Karpas-422 (cell line): ENCODE data around the gene NDUFA11. TPM values are rescaled to one million over a fixed set of nuclear protein-coding genes. Genes with fewer than 3 reads are reported as not detected.

ENCODE experiments used
- DNase-seq: peaks from one replicate; pipeline ENCODE4 v3.0.0-alpha.2; 2015
- H2AFZ ChIP-seq: fragments of 200-600 bp; sonication (generic); 2 replicates; pipeline ENCODE4 v1.6.1; 2014; ENCODE audit warnings: antibody characterized with exemption, low read length, mixed read lengths
- H3K27ac ChIP-seq: fragments of 200-600 bp; sonication (generic); 2 replicates; pipeline ENCODE4 v1.5.1; 2014; ENCODE audit warnings: mild to moderate bottlenecking, low read length, moderate library complexity
- H3K27me3 ChIP-seq: fragments of 200-600 bp; sonication (generic); 2 replicates; pipeline ENCODE4 v1.6.1; 2014; ENCODE audit warnings: low read length, mixed read lengths
- H3K36me3 ChIP-seq: fragments of 200-600 bp; sonication (generic); 2 replicates; pipeline ENCODE4 v1.6.1; 2014; ENCODE audit warnings: low read length, mixed read lengths; ENCODE audit not compliant: insufficient read depth
- H3K4me1 ChIP-seq: fragments of 200-600 bp; sonication (generic); 2 replicates; pipeline ENCODE4 v1.6.1; 2014; ENCODE audit warnings: mild to moderate bottlenecking, low read length, mixed read lengths
- H3K4me2 ChIP-seq: fragments of 200-600 bp; sonication (generic); 2 replicates; pipeline ENCODE4 v1.6.1; 2014; ENCODE audit warnings: low read length, low read depth, mild to moderate bottlenecking; ENCODE audit not compliant: poor library complexity, severe bottlenecking
- H3K4me3 ChIP-seq: fragments of 200-600 bp; sonication (generic); 2 replicates; pipeline ENCODE4 v1.5.1; 2014; ENCODE audit warnings: mild to moderate bottlenecking, antibody characterized with exemption, low read length, mixed read lengths
- H3K79me2 ChIP-seq: fragments of 200-600 bp; sonication (generic); 2 replicates; pipeline ENCODE4 v1.6.1; 2014; ENCODE audit warnings: mild to moderate bottlenecking, low read length, mixed read lengths
- H3K9ac ChIP-seq: fragments of 200-600 bp; sonication (generic); 2 replicates; pipeline ENCODE4 v1.6.0; 2014; ENCODE audit warnings: low read length
- H3K9me2 ChIP-seq: fragments of 200-600 bp; sonication (generic), shearing (Covaris generic); replicated peaks from 2 replicates; pipeline ENCODE4 v1.6.0; 2014; ENCODE audit warnings: mild to moderate bottlenecking, low read length, moderate library complexity; ENCODE audit not compliant: insufficient read depth
- H3K9me3 ChIP-seq: fragments of 300-700, 200-600 bp; sonication (generic); 2 replicates; pipeline ENCODE4 v1.6.1; 2014; ENCODE audit warnings: low read length, mixed read lengths
- H4K20me1 ChIP-seq: fragments of 200-600 bp; sonication (generic); 2 replicates; pipeline ENCODE4 v1.6.1; 2014; ENCODE audit warnings: mild to moderate bottlenecking, antibody characterized with exemption, low read length, low read depth; ENCODE audit not compliant: insufficient read depth
- total RNA-seq: library from RNA; depleted of rRNA; stranded (reverse); fragments of >200 nt; shearing (Covaris generic); gene quantifications from 2 replicates; pipeline ENCODE4 v1.2.3, GENCODE V29; 2014; ENCODE audit warnings: low replicate concordance

NDUFA11 gene
- total RNA-seq, 1 experiment from 2014 or later: 217 TPM

GRCh38 chr19:5947435-5947834 lies 43.8 kb upstream of the NDUFA11 start:
- H3K9me3 ChIP-seq: no peaks in the 10 kb centered on the region
- peaks cover 12% of the 10 kb centered on the region for H3K36me3 ChIP-seq
- H4K20me1 ChIP-seq: peaks cover 58% of the 10 kb centered on the region
- H3K4me3 ChIP-seq: no peak overlapping the region
- H3K27ac ChIP-seq: no peak overlapping the region
- H3K9me2 ChIP-seq: no peaks in the 10 kb centered on the region
- H3K4me2 ChIP-seq: no peak overlapping the region
- H3K27me3 ChIP-seq: no peaks in the 10 kb centered on the region
- H3K9ac ChIP-seq: no peak overlapping the region
- no peak overlapping the region for H2AFZ ChIP-seq
- DNase-seq: no peak
- peaks cover 98% of the 10 kb centered on the region for H3K79me2 ChIP-seq
- H3K4me1 ChIP-seq: peaks cover 36% of the 10 kb centered on the region

GRCh38 chr19:5943623-5944022 lies 40.0 kb upstream of the NDUFA11 start:
- Histone ChIP-seq H2AFZ (no peak overlapping the region), H3K9ac (no peak overlapping the region), H3K9me3 (no peaks in the 10 kb centered on the region), H3K36me3 (no peaks in the 10 kb centered on the region), H3K4me3 (no peak overlapping the region), H3K27ac (no peak overlapping the region), H3K4me1 (no peaks in the 10 kb centered on the region), H3K79me2 (peaks cover 88% of the 10 kb centered on the region), H3K4me2 (no peak overlapping the region), H4K20me1 (peaks cover 56% of the 10 kb centered on the region), H3K27me3 (no peaks in the 10 kb centered on the region), H3K9me2 (no peaks in the 10 kb centered on the region)
- DNase-seq: no peak

- Histone ChIP-seq H3K4me1 (no peaks in the 10 kb centered on the region), H3K9ac (no peak overlapping the region), H3K27ac (no peak overlapping the region), H3K9me3 (no peaks in the 10 kb centered on the region), H4K20me1 (peaks cover 56% of the 10 kb centered on the region), H3K4me2 (no peak overlapping the region), H3K79me2 (peaks cover 82% of the 10 kb centered on the region), H2AFZ (no peak overlapping the region), H3K36me3 (no peaks in the 10 kb centered on the region), H3K27me3 (no peaks in the 10 kb centered on the region), H3K4me3 (no peak overlapping the region), H3K9me2 (no peaks in the 10 kb centered on the region)
- DNase-seq: no peak
Measured at GRCh38 chr19:5943045-5943444, 39.5 kb upstream of the NDUFA11 start.

GRCh38 chr19:5941673-5942072 lies 38.1 kb upstream of the NDUFA11 start:
- H3K9ac ChIP-seq: no peak overlapping the region
- DNase-seq: no peak
- H3K27me3 ChIP-seq: no peaks in the 10 kb centered on the region
- peaks cover 48% of the 10 kb centered on the region for H4K20me1 ChIP-seq
- H3K9me3 ChIP-seq: no peaks in the 10 kb centered on the region
- H3K4me2 ChIP-seq: no peak overlapping the region
- H3K36me3 ChIP-seq: no peaks in the 10 kb centered on the region
- no peaks in the 10 kb centered on the region for H3K4me1 ChIP-seq
- no peak overlapping the region for H3K27ac ChIP-seq
- peaks cover 74% of the 10 kb centered on the region for H3K79me2 ChIP-seq
- H3K9me2 ChIP-seq: no peaks in the 10 kb centered on the region
- H2AFZ ChIP-seq: no peak overlapping the region
- no peak overlapping the region for H3K4me3 ChIP-seq

GRCh38 chr19:5940260-5941208 lies 36.9 kb upstream of the NDUFA11 start:
- Histone ChIP-seq H3K27ac (no peak overlapping the region), H3K9me2 (no peaks in the 10 kb centered on the region), H3K79me2 (peaks cover 74% of the 10 kb centered on the region), H3K4me3 (no peak overlapping the region), H2AFZ (no peak overlapping the region), H3K4me2 (no peak overlapping the region), H3K36me3 (no peaks in the 10 kb centered on the region), H3K9me3 (no peaks in the 10 kb centered on the region), H3K9ac (no peak overlapping the region), H3K4me1 (no peaks in the 10 kb centered on the region), H3K27me3 (no peaks in the 10 kb centered on the region), H4K20me1 (peaks cover 43% of the 10 kb centered on the region)
- no peak for DNase-seq

- no peaks in the 10 kb centered on the region for H3K9me2 ChIP-seq
- H4K20me1 ChIP-seq: peaks cover 31% of the 10 kb centered on the region
- DNase-seq: no peak
- H3K27me3 ChIP-seq: no peaks in the 10 kb centered on the region
- H3K9ac ChIP-seq: no peak overlapping the region
- H3K4me2 ChIP-seq: no peak overlapping the region
- no peaks in the 10 kb centered on the region for H3K36me3 ChIP-seq
- no peaks in the 10 kb centered on the region for H3K4me1 ChIP-seq
- H3K4me3 ChIP-seq: no peak overlapping the region
- no peak overlapping the region for H2AFZ ChIP-seq
- H3K9me3 ChIP-seq: no peaks in the 10 kb centered on the region
- H3K79me2 ChIP-seq: peaks cover 50% of the 10 kb centered on the region
- no peak overlapping the region for H3K27ac ChIP-seq
Measured at GRCh38 chr19:5937550-5937949, 34.0 kb upstream of the NDUFA11 start.

GRCh38 chr19:5936292-5936592 lies 32.7 kb upstream of the NDUFA11 start:
- Histone ChIP-seq H3K36me3 (no peaks in the 10 kb centered on the region), H3K79me2 (peaks cover 39% of the 10 kb centered on the region), H4K20me1 (peaks cover 21% of the 10 kb centered on the region; the same call in 1 of the 2 replicates)

GRCh38 chr19:5935473-5936291 lies 32.1 kb upstream of the NDUFA11 start:
- Histone ChIP-seq H3K9me2 (no peaks in the 10 kb centered on the region), H3K9ac (no peak overlapping the region), H4K20me1 (peaks cover 16% of the 10 kb centered on the region; the same call in 1 of the 2 replicates), H3K79me2 (peaks cover 34% of the 10 kb centered on the region), H2AFZ (no peak overlapping the region), H3K4me1 (no peaks in the 10 kb centered on the region), H3K27me3 (no peaks in the 10 kb centered on the region), H3K4me2 (no peak overlapping the region), H3K36me3 (no peaks in the 10 kb centered on the region), H3K9me3 (no peaks in the 10 kb centered on the region), H3K4me3 (no peak overlapping the region), H3K27ac (no peak overlapping the region)
- DNase-seq: no peak

More at GRCh38 chr19:5936292-5936592, 32.7 kb upstream of the NDUFA11 start:
- Histone ChIP-seq H3K27me3 (no peaks in the 10 kb centered on the region), H3K9ac (no peak overlapping the region), H3K9me3 (no peaks in the 10 kb centered on the region), H3K9me2 (no peaks in the 10 kb centered on the region), H3K4me3 (no peak overlapping the region), H3K27ac (no peak overlapping the region), H3K4me1 (no peaks in the 10 kb centered on the region), H3K4me2 (no peak overlapping the region), H2AFZ (no peak overlapping the region)
- no peak for DNase-seq
